DOHH2 (cell line): ENCODE results near the gene CTDSPL.

ENCODE experiments used
- H3F3A ChIP-seq: fragments of 200-600 bp; sonication (generic), shearing (Covaris generic); 2 replicates; pipeline ENCODE4 v1.6.0; 2016; ENCODE audit warnings: antibody characterized with exemption, mild to moderate bottlenecking; ENCODE audit not compliant: control insufficient read depth, insufficient read depth
- H3K27ac ChIP-seq: fragments of 200-600 bp; sonication (generic); 2 replicates; pipeline ENCODE4 v1.5.1; 2014; ENCODE audit warnings: low read depth, mild to moderate bottlenecking, low read length, moderate library complexity
- H3K27me3 ChIP-seq: fragments of 200-600 bp; sonication (generic); 2 replicates; pipeline ENCODE4 v1.6.1; 2014; ENCODE audit warnings: mild to moderate bottlenecking, low read length, mixed read lengths; ENCODE audit not compliant: control insufficient read depth
- H3K36me3 ChIP-seq: fragments of 200-600 bp; sonication (generic); 2 replicates; pipeline ENCODE4 v1.6.1; 2014; ENCODE audit warnings: mild to moderate bottlenecking, low read length, moderate library complexity, mixed read lengths; ENCODE audit not compliant: control insufficient read depth
- H3K4me1 ChIP-seq: fragments of 200-600 bp; sonication (generic); 2 replicates; pipeline ENCODE4 v1.6.1; 2014; ENCODE audit warnings: mild to moderate bottlenecking, low read length, mixed read lengths; ENCODE audit not compliant: control insufficient read depth
- H3K4me2 ChIP-seq: fragments of 200-600 bp; sonication (generic); 2 replicates; pipeline ENCODE4 v1.6.0; 2014; ENCODE audit warnings: mild to moderate bottlenecking, low read length, moderate library complexity
- H3K4me3 ChIP-seq: fragments of 200-600 bp; sonication (generic); 2 replicates; pipeline ENCODE4 v1.5.1; 2014; ENCODE audit warnings: mild to moderate bottlenecking, low read length, mixed read lengths
- H3K79me2 ChIP-seq: fragments of 200-600 bp; sonication (generic); 2 replicates; pipeline ENCODE4 v1.6.1; 2014; ENCODE audit warnings: mild to moderate bottlenecking, low read length, mixed read lengths; ENCODE audit not compliant: control insufficient read depth
- H3K9me2 ChIP-seq: fragments of 200-600 bp; sonication (generic); replicated peaks from 2 replicates; pipeline ENCODE4 v1.6.1; 2014; ENCODE audit warnings: mild to moderate bottlenecking, low read length, mixed read lengths; ENCODE audit not compliant: control insufficient read depth
- H3K9me3 ChIP-seq: fragments of 200-600 bp; sonication (generic); 2 replicates; pipeline ENCODE4 v1.6.1; 2014; ENCODE audit warnings: antibody characterized with exemption, low read length, mixed read lengths; ENCODE audit not compliant: control insufficient read depth, insufficient read depth
- H4K20me1 ChIP-seq: fragments of 200-600 bp; sonication (generic); 2 replicates; pipeline ENCODE4 v1.6.0; 2014; ENCODE audit warnings: low read depth, mild to moderate bottlenecking, antibody characterized with exemption, low read length, moderate library complexity; ENCODE audit not compliant: control insufficient read depth, insufficient read depth
- EZH2phosphoT487 ChIP-seq: fragments of 200-600 bp; sonication (generic); IDR thresholded peaks from 2 replicates; pipeline ENCODE4 v1.6.1; 2017; ENCODE audit warnings: borderline replicate concordance, mild to moderate bottlenecking, antibody characterized with exemption, low read length, moderate library complexity, mixed read lengths
- TF ChIP-seq, protein P1 (sequence below): fragments of 200-600 bp; sonication (generic); IDR thresholded peaks from one replicate; pipeline ENCODE4 v1.5.1; 2014; ENCODE audit warnings: antibody characterized with exemption, mild to moderate bottlenecking, low read depth, low read length; ENCODE audit not compliant: poor library complexity, severe bottlenecking

Gene CTDSPL

GRCh38 chr3:37985637-37986320, 124.1 kb downstream of the CTDSPL start:
- no peaks in the 10 kb centered on the region for H3F3A ChIP-seq
- no peaks in the 10 kb centered on the region for H4K20me1 ChIP-seq
- H3K4me3 ChIP-seq, result no peak overlapping the region
- no peak overlapping the region for H3K4me2 ChIP-seq
- no peak for TF ChIP-seq EZH2phosphoT487
- TF ChIP-seq, protein P1, sequence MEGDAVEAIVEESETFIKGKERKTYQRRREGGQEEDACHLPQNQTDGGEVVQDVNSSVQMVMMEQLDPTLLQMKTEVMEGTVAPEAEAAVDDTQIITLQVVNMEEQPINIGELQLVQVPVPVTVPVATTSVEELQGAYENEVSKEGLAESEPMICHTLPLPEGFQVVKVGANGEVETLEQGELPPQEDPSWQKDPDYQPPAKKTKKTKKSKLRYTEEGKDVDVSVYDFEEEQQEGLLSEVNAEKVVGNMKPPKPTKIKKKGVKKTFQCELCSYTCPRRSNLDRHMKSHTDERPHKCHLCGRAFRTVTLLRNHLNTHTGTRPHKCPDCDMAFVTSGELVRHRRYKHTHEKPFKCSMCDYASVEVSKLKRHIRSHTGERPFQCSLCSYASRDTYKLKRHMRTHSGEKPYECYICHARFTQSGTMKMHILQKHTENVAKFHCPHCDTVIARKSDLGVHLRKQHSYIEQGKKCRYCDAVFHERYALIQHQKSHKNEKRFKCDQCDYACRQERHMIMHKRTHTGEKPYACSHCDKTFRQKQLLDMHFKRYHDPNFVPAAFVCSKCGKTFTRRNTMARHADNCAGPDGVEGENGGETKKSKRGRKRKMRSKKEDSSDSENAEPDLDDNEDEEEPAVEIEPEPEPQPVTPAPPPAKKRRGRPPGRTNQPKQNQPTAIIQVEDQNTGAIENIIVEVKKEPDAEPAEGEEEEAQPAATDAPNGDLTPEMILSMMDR, result no peak
- peaks cover 6% of the 10 kb centered on the region for H3K27me3 ChIP-seq
- H3K4me1 ChIP-seq, result no peaks in the 10 kb centered on the region
- no peaks in the 10 kb centered on the region for H3K9me2 ChIP-seq
- no peaks in the 10 kb centered on the region for H3K36me3 ChIP-seq
- no peak overlapping the region for H3K27ac ChIP-seq
- H3K9me3 ChIP-seq, result no peaks in the 10 kb centered on the region
- no peaks in the 10 kb centered on the region for H3K79me2 ChIP-seq

DNA sequence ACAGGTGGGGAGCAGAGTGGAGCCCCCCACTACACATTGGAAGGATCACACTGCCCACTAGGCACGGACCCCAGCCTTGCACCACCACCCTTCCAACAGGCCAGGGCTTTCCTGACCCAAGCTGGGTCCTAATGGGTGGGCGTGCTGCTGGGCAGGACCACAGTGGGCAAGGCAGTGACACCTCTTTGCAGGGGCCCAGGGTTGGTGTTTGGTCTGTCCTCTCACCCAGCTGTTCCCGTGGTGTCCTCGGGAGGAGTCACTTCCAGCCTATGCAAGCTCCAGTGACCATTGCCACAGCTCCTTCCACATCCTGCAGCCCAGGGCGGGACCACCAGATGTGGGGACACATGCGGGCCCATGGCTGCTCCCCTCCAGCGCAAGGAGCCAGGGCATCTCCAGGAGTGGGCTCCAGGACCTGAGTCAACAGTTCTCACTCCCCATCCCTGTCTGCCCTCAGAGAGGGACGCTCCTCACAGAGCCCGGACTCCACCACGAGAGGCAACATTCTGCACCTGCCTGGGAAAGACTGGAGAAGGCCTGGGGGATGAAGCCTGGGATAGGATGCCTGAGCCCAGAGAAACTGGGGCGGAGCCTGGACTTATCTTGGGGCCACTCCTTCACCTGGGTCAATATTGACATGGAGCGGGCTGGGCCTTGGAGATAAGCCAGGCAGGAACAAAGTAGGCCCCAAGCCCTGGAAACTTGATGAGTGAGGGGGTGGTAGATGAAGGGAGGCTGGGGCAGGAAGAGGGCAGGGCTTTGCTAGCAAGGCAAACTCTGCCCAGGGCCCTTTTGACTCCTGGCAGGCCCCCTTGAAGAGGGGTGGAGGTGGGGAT, 125.0 kb downstream of the CTDSPL start:
- Histone ChIP-seq H3K4me2 (no peak overlapping the region), H4K20me1 (no peaks in the 10 kb centered on the region), H3K9me2 (no peaks in the 10 kb centered on the region), H3K27ac (no peak overlapping the region), H3K79me2 (no peaks in the 10 kb centered on the region), H3K36me3 (no peaks in the 10 kb centered on the region), H3K4me1 (no peaks in the 10 kb centered on the region), H3K4me3 (no peak overlapping the region), H3F3A (no peaks in the 10 kb centered on the region), H3K9me3 (no peaks in the 10 kb centered on the region), H3K27me3 (peaks cover 5% of the 10 kb centered on the region; the same call in 1 of the 2 replicates)
- TF ChIP-seq, protein P1, result no peak
- no peak for TF ChIP-seq EZH2phosphoT487

DNA sequence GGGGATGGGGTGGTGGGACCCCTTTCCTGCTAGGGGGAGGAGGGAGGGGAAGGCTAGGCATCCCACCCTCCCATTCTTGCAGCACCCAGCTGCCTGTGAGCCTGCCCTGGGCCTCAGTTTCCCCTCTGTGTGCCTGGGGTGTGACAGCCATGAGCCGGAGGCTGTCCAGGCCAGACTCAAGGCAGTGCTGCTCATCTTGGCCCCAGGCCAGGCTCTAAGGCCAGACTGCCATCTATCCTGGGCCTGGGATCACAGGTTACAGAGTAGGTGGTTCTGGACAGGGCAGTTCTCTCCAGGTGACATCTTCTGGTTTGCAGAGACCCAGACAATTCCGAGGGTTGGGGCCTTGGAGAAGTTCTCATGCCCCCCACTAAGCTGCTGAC, 125.6 kb downstream of the CTDSPL start:
- no peaks in the 10 kb centered on the region for H3K36me3 ChIP-seq
- H4K20me1 ChIP-seq, result no peaks in the 10 kb centered on the region
- no peaks in the 10 kb centered on the region for H3K79me2 ChIP-seq
- no peaks in the 10 kb centered on the region for H3F3A ChIP-seq
- no peak overlapping the region for H3K27ac ChIP-seq
- H3K4me1 ChIP-seq, result no peaks in the 10 kb centered on the region
- TF ChIP-seq EZH2phosphoT487, result no peak
- TF ChIP-seq, protein P1, result no peak
- H3K4me3 ChIP-seq, result no peak overlapping the region
- H3K9me3 ChIP-seq, result no peaks in the 10 kb centered on the region
- H3K9me2 ChIP-seq, result no peaks in the 10 kb centered on the region
- H3K27me3 ChIP-seq, result peaks cover under 1% of the 10 kb centered on the region; the same call in 1 of the 2 replicates
- H3K4me2 ChIP-seq, result no peak overlapping the region
